ENCODE measurements around the gene POU6F2. TPM values are rescaled to one million over a fixed set of nuclear protein-coding genes. Genes with fewer than 3 reads are reported as not detected.

The POU6F2 gene
- total RNA-seq, 1 experiment from 2014 or later = not detected

DNA sequence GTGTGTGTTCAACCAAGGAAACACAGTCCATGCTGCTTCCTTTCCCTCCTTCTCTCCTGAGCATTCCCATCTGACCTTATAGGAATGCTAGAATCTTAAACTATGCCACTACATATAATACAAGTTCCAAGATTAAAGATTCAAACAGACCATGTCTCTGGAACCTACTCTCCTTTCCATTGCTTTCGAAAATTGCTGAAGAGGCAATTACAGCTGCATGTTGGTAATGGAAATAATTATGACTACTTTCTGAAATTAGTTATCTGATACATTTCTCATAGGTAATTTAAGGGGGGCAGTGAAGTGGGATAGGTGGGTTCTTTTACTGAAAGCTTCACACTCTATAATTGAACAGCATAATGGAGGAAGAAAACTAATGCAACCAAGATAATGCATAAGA is 302.6 kb downstream of the POU6F2 start:
- H3F3A ChIP-seq (ENCODE audit: low read length, unreplicated experiment) = no peaks in the 10 kb centered on the region
- no peaks in the 10 kb centered on the region for H3K9me3 ChIP-seq (ENCODE audit: low read length)
- no TSS peak for BruUV-seq (replicated peaks)
- no peak overlapping the region for H3K4me3 ChIP-seq (ENCODE audit: low read length)
- H4K20me1 ChIP-seq (ENCODE audit: low read length) = no peaks in the 10 kb centered on the region
- H3K9me2 ChIP-seq (replicated peaks; ENCODE audit: low read length) = no peaks in the 10 kb centered on the region
- ATAC-seq = no peak
- H3K27ac ChIP-seq (ENCODE audit: low read length) = no peak overlapping the region
- H3K36me3 ChIP-seq (ENCODE audit: low read depth, low read length) = no peaks in the 10 kb centered on the region
- no peak overlapping the region for H2AFZ ChIP-seq (ENCODE audit: low read length)
- no peak overlapping the region for H3K4me2 ChIP-seq (ENCODE audit: low read length)
- no peak for DNase-seq
- no peaks in the 10 kb centered on the region for H3K79me2 ChIP-seq (ENCODE audit: low read length)
- CTCF ChIA-PET = no interaction called here
- H3K4me1 ChIP-seq (ENCODE audit: insufficient read depth, low read length) = no peaks in the 10 kb centered on the region
- POLR2A ChIA-PET (ENCODE audit: unreplicated experiment) = no interaction called here
- TF ChIP-seq EZH2 (IDR thresholded peaks at IDR 0.05; ENCODE audit: low read length, unreplicated experiment) = no peak
- TF ChIP-seq EZH2phosphoT487 (IDR thresholded peaks at IDR 0.05; ENCODE audit: borderline replicate concordance, low read length) = no peak
- TF ChIP-seq, protein P1, sequence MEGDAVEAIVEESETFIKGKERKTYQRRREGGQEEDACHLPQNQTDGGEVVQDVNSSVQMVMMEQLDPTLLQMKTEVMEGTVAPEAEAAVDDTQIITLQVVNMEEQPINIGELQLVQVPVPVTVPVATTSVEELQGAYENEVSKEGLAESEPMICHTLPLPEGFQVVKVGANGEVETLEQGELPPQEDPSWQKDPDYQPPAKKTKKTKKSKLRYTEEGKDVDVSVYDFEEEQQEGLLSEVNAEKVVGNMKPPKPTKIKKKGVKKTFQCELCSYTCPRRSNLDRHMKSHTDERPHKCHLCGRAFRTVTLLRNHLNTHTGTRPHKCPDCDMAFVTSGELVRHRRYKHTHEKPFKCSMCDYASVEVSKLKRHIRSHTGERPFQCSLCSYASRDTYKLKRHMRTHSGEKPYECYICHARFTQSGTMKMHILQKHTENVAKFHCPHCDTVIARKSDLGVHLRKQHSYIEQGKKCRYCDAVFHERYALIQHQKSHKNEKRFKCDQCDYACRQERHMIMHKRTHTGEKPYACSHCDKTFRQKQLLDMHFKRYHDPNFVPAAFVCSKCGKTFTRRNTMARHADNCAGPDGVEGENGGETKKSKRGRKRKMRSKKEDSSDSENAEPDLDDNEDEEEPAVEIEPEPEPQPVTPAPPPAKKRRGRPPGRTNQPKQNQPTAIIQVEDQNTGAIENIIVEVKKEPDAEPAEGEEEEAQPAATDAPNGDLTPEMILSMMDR (conservative IDR thresholded peaks at IDR 0.05; ENCODE audit: low read depth, low read length) = no peak
- H3K9ac ChIP-seq (ENCODE audit: low read length) = no peak overlapping the region
- 0 out of 2 replicates have a peak, but pooled peaks cover 12% of the 10 kb centered on the region for H3K27me3 ChIP-seq (ENCODE audit: low read length)
- intact Hi-C loops (cut with micrococcal nuclease) = no loop called here

DNA sequence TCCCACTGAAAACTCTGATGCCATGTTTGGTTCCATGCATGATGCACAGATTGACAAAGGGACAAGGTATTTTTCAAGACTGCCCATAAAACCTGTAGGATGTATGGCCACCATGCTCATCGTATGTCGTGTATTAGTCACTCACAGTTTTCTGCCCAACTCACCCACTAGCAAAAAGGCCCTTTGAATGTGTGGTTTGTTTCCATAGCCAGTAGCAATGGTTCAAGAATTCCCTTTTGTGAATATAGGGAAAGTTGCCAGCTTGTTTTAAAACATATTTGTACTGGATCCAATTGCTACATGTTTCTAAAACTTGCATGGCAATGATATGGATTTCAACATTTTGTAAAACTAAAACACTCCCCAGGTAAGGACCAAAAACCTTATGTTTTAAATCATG is 307.5 kb downstream of the POU6F2 start:
- no peaks in the 10 kb centered on the region for H3K4me1 ChIP-seq (ENCODE audit: insufficient read depth, low read length)
- peaks cover 15% of the 10 kb centered on the region; the same call in 1 of the 2 replicates for H3K27me3 ChIP-seq (ENCODE audit: low read length)
- H3K36me3 ChIP-seq (ENCODE audit: low read depth, low read length) = no peaks in the 10 kb centered on the region
- H3K9ac ChIP-seq (ENCODE audit: low read length) = no peak overlapping the region
- no peaks in the 10 kb centered on the region for H3K9me2 ChIP-seq (replicated peaks; ENCODE audit: low read length)
- no peaks in the 10 kb centered on the region for H3K79me2 ChIP-seq (ENCODE audit: low read length)
- H3K27ac ChIP-seq (ENCODE audit: low read length) = no peak overlapping the region
- intact Hi-C loops (cut with micrococcal nuclease) = no loop called here
- no peak for ATAC-seq
- H3K9me3 ChIP-seq (ENCODE audit: low read length) = no peaks in the 10 kb centered on the region
- no peak overlapping the region for H3K4me3 ChIP-seq (ENCODE audit: low read length)
- H3K4me2 ChIP-seq (ENCODE audit: low read length) = no peak overlapping the region
- DNase-seq = peak; percentile 17
- TF ChIP-seq EZH2phosphoT487 (IDR thresholded peaks at IDR 0.05; ENCODE audit: borderline replicate concordance, low read length) (no peak), EZH2 (IDR thresholded peaks at IDR 0.05; ENCODE audit: low read length, unreplicated experiment) (no peak)
- TF ChIP-seq, protein P1 (conservative IDR thresholded peaks at IDR 0.05; ENCODE audit: low read depth, low read length) = no peak
- no peaks in the 10 kb centered on the region for H4K20me1 ChIP-seq (ENCODE audit: low read length)
- POLR2A ChIA-PET (ENCODE audit: unreplicated experiment) = no interaction called here
- BruUV-seq (replicated peaks) = no TSS peak
- CTCF ChIA-PET = no interaction called here
- no peaks in the 10 kb centered on the region for H3F3A ChIP-seq (ENCODE audit: low read length, unreplicated experiment)
- H2AFZ ChIP-seq (ENCODE audit: low read length) = no peak overlapping the region

DNA sequence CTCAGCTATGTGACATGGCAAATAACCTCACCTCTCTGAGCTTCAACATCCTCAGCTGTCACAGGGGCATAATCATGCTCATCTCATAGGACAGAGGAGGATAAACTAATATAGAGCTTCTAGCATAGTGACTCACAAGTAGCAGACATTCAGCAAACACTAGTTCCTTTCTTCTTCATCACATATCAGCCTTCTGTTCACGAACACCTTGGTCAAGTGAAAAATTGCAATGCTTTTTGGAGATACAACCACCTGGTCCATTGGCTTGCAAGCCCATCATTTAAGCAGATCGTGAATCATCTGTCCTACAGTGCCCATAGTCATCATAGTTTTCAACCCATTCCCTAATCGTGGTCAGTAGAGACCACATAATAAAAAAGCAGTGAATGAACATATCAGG is 310.6 kb downstream of the POU6F2 start:
- intact Hi-C loops (cut with micrococcal nuclease) = no loop called here
- H3K36me3 ChIP-seq (ENCODE audit: low read depth, low read length) = no peaks in the 10 kb centered on the region
- CTCF ChIA-PET = no interaction called here
- TF ChIP-seq EZH2phosphoT487 (IDR thresholded peaks at IDR 0.05; ENCODE audit: borderline replicate concordance, low read length) (no peak), EZH2 (IDR thresholded peaks at IDR 0.05; ENCODE audit: low read length, unreplicated experiment) (no peak)
- TF ChIP-seq, protein P1 (conservative IDR thresholded peaks at IDR 0.05; ENCODE audit: low read depth, low read length) = no peak
- H3F3A ChIP-seq (ENCODE audit: low read length, unreplicated experiment) = no peaks in the 10 kb centered on the region
- no peak overlapping the region for H3K4me2 ChIP-seq (ENCODE audit: low read length)
- H3K4me1 ChIP-seq (ENCODE audit: insufficient read depth, low read length) = no peaks in the 10 kb centered on the region
- no peak overlapping the region for H3K9ac ChIP-seq (ENCODE audit: low read length)
- H3K27me3 ChIP-seq (ENCODE audit: low read length) = peaks cover 37% of the 10 kb centered on the region
- H3K9me2 ChIP-seq (replicated peaks; ENCODE audit: low read length) = no peaks in the 10 kb centered on the region
- no peak overlapping the region for H2AFZ ChIP-seq (ENCODE audit: low read length)
- no TSS peak for BruUV-seq (replicated peaks)
- DNase-seq (no peak), ATAC-seq (no peak)
- POLR2A ChIA-PET (ENCODE audit: unreplicated experiment) = no interaction called here
- no peaks in the 10 kb centered on the region for H3K79me2 ChIP-seq (ENCODE audit: low read length)
- no peaks in the 10 kb centered on the region for H3K9me3 ChIP-seq (ENCODE audit: low read length)
- H4K20me1 ChIP-seq (ENCODE audit: low read length) = no peaks in the 10 kb centered on the region
- H3K4me3 ChIP-seq (ENCODE audit: low read length) = no peak overlapping the region
- no peak overlapping the region for H3K27ac ChIP-seq (ENCODE audit: low read length)

Data from PC-3 (cell line).